ENCODE results near the gene MAJIN. TPM values are rescaled to one million over a fixed set of nuclear protein-coding genes. Genes with fewer than 3 reads are reported as not detected.
A peak's percentile ranks its signal among the peaks of the same experiment; 100 is the strongest.

The MAJIN gene
- total and polyA plus RNA-seq, 2 experiments from 2014 or later, result not detected

GRCh38 chr11:64963072-64963631 is 8.8 kb downstream of the MAJIN start:
- Histone ChIP-seq H3K4me1 (ENCODE audit: insufficient read depth) (no peaks in the 10 kb centered on the region; the same call in 1 of the 2 replicates), H3K27me3 (replicated peaks; ENCODE audit: insufficient read depth) (0 out of 2 replicates have a peak, but pooled peaks cover 7% of the 10 kb centered on the region), H3K9me3 (ENCODE audit: low read depth) (no peaks in the 10 kb centered on the region), H3K36me3 (ENCODE audit: low read depth) (no peaks in the 10 kb centered on the region), H3K79me2 (ENCODE audit: insufficient read depth) (no peaks in the 10 kb centered on the region), H2AFZ (no peak overlapping the region), H4K20me1 (ENCODE audit: insufficient read depth) (no peaks in the 10 kb centered on the region), H3K27ac (no peak overlapping the region), H3K9me2 (ENCODE audit: insufficient read depth) (no peaks in the 10 kb centered on the region), H3K4me2 (ENCODE audit: unreplicated experiment) (no peak overlapping the region), H3F3A (ENCODE audit: insufficient read depth) (no peaks in the 10 kb centered on the region), H3K4me3 (no peak overlapping the region), H3K9ac (no peak overlapping the region)
- WGBS, 2 experiments (ENCODE audit: low coverage in 1 of 2, low lambda C conversion rate in 2 of 2, missing lambda C conversion rate in 2 of 2), result 64 to 65% methylated on average over 5 of the region's 5 CpGs
- TF ChIP-seq EZH2phosphoT487 (IDR thresholded peaks at IDR 0.05; ENCODE audit: insufficient read depth, low read depth) (no peak), EZH2 (IDR thresholded peaks at IDR 0.05; ENCODE audit: insufficient read depth, poor library complexity, severe bottlenecking) (no peak)
- in situ Hi-C loops (cut with MboI), result no loop called here
- DNase-seq, result no peak

- Histone ChIP-seq H3K9me2 (ENCODE audit: insufficient read depth) (no peaks in the 10 kb centered on the region), H3K27me3 (replicated peaks; ENCODE audit: insufficient read depth) (0 out of 2 replicates have a peak, but pooled peaks cover 11% of the 10 kb centered on the region), H3K9me3 (ENCODE audit: low read depth) (no peaks in the 10 kb centered on the region), H3K4me3 (no peak overlapping the region), H3K27ac (no peak overlapping the region), H3K4me1 (ENCODE audit: insufficient read depth) (no peaks in the 10 kb centered on the region; the same call in 1 of the 2 replicates), H3K36me3 (ENCODE audit: low read depth) (no peaks in the 10 kb centered on the region), H3K9ac (no peak overlapping the region), H3K4me2 (ENCODE audit: unreplicated experiment) (no peak overlapping the region), H3F3A (ENCODE audit: insufficient read depth) (no peaks in the 10 kb centered on the region), H3K79me2 (ENCODE audit: insufficient read depth) (no peaks in the 10 kb centered on the region), H2AFZ (no peak overlapping the region), H4K20me1 (ENCODE audit: insufficient read depth) (no peaks in the 10 kb centered on the region)
- in situ Hi-C loops (cut with MboI), result no loop called here
- 62% methylated on average over 4 of the region's 4 CpGs for WGBS, 2 experiments (ENCODE audit: low coverage in 1 of 2, low lambda C conversion rate in 2 of 2, missing lambda C conversion rate in 2 of 2)
- DNase-seq, result no peak
- TF ChIP-seq EZH2phosphoT487 (IDR thresholded peaks at IDR 0.05; ENCODE audit: insufficient read depth, low read depth), result no peak
- TF ChIP-seq EZH2 (IDR thresholded peaks at IDR 0.05; ENCODE audit: insufficient read depth, poor library complexity, severe bottlenecking), result no peak
Measured at GRCh38 chr11:64960719-64961118, 11.2 kb downstream of the MAJIN start.

- Histone ChIP-seq H2AFZ (no peak overlapping the region), H3K9me2 (ENCODE audit: insufficient read depth) (no peaks in the 10 kb centered on the region), H4K20me1 (ENCODE audit: insufficient read depth) (no peaks in the 10 kb centered on the region), H3K4me2 (ENCODE audit: unreplicated experiment) (no peak overlapping the region), H3K4me3 (no peak overlapping the region), H3K27ac (no peak overlapping the region), H3K79me2 (ENCODE audit: insufficient read depth) (no peaks in the 10 kb centered on the region), H3K4me1 (ENCODE audit: insufficient read depth) (no peaks in the 10 kb centered on the region; the same call in 1 of the 2 replicates), H3K9me3 (ENCODE audit: low read depth) (no peaks in the 10 kb centered on the region), H3K27me3 (replicated peaks; ENCODE audit: insufficient read depth) (0 out of 2 replicates have a peak, but pooled peaks cover 11% of the 10 kb centered on the region), H3K36me3 (ENCODE audit: low read depth) (no peaks in the 10 kb centered on the region), H3K9ac (no peak overlapping the region), H3F3A (ENCODE audit: insufficient read depth) (no peaks in the 10 kb centered on the region)
- in situ Hi-C loops (cut with MboI), result no loop called here
- peak; percentile 53 for DNase-seq
- TF ChIP-seq EZH2 (IDR thresholded peaks at IDR 0.05; ENCODE audit: insufficient read depth, poor library complexity, severe bottlenecking), result no peak
- no peak for TF ChIP-seq EZH2phosphoT487 (IDR thresholded peaks at IDR 0.05; ENCODE audit: insufficient read depth, low read depth)
- 32% methylated on average over 3 of the region's 3 CpGs for WGBS, 2 experiments (ENCODE audit: low coverage in 1 of 2, low lambda C conversion rate in 2 of 2, missing lambda C conversion rate in 2 of 2)
Measured at GRCh38 chr11:64959498-64959897, 12.4 kb downstream of the MAJIN start.

- Histone ChIP-seq H3K27ac (no peak overlapping the region), H4K20me1 (ENCODE audit: insufficient read depth) (no peaks in the 10 kb centered on the region), H2AFZ (no peak overlapping the region), H3K4me2 (ENCODE audit: unreplicated experiment) (no peak overlapping the region), H3K4me1 (ENCODE audit: insufficient read depth) (no peaks in the 10 kb centered on the region), H3K9me2 (ENCODE audit: insufficient read depth) (no peaks in the 10 kb centered on the region), H3K79me2 (ENCODE audit: insufficient read depth) (no peaks in the 10 kb centered on the region), H3K9ac (no peak overlapping the region), H3K4me3 (no peak overlapping the region), H3F3A (ENCODE audit: insufficient read depth) (no peaks in the 10 kb centered on the region), H3K36me3 (ENCODE audit: low read depth) (no peaks in the 10 kb centered on the region), H3K9me3 (ENCODE audit: low read depth) (no peaks in the 10 kb centered on the region), H3K27me3 (replicated peaks; ENCODE audit: insufficient read depth) (peaks cover 23% of the 10 kb centered on the region; the same call in 1 of the 2 replicates)
- in situ Hi-C loops (cut with MboI), result no loop called here
- WGBS, 2 experiments (ENCODE audit: low coverage in 1 of 2, low lambda C conversion rate in 2 of 2, missing lambda C conversion rate in 2 of 2), result 27 to 30% methylated on average over 5 of the region's 5 CpGs
- no peak for TF ChIP-seq EZH2phosphoT487 (IDR thresholded peaks at IDR 0.05; ENCODE audit: insufficient read depth, low read depth)
- TF ChIP-seq EZH2 (IDR thresholded peaks at IDR 0.05; ENCODE audit: insufficient read depth, poor library complexity, severe bottlenecking), result no peak
- DNase-seq, result no peak
Measured at GRCh38 chr11:64954201-64954600, 17.7 kb downstream of the MAJIN start.
